K562 (cell line): Measurements from ENCODE around the gene MOCOS. TPM values are rescaled to one million over a fixed set of nuclear protein-coding genes. Genes with fewer than 3 reads are reported as not detected.

Source experiments
- BHLHE40 ChIP-seq: IDR thresholded peaks from 2 replicates; pipeline ENCODE4 v1.6.1; 2011; ENCODE audit warnings: low read length, improper control_type of control experiment
- CREB1 ChIP-seq, 2 experiments: sonication (generic) in 1 of 2; formaldehyde crosslinking in 1 of 2; IDR thresholded peaks; 2 replicates each; pipeline versions ENCODE4 v1.6.1 to v1.8.0; 2012 to 2022; ENCODE audit warnings: inconsistent platforms in 1 of 2, mild to moderate bottlenecking in 1 of 2, missing genetic modification reagents in 1 of 2, moderate library complexity in 1 of 2
- DNMT1 ChIP-seq: fragments of 450-650 bp; IDR thresholded peaks from 2 replicates; pipeline ENCODE4 v1.6.1; 2016; ENCODE audit warnings: antibody characterized with exemption, mild to moderate bottlenecking
- ESRRB ChIP-seq: fragments of 250-450 bp; sonication (Bioruptor Pico); IDR thresholded peaks from 2 replicates; pipeline ENCODE4 v1.5.0; 2020; ENCODE audit warnings: mild to moderate bottlenecking, moderate library complexity, borderline replicate concordance
- NBN ChIP-seq: fragments of 450-650 bp; IDR thresholded peaks from 2 replicates; pipeline ENCODE4 v1.6.1; 2016; ENCODE audit warnings: low read depth, mild to moderate bottlenecking
- RFX5 ChIP-seq: IDR thresholded peaks from 2 replicates; pipeline ENCODE4 v1.6.1; 2011; ENCODE audit warnings: low read depth, mild to moderate bottlenecking, improper control_type of control experiment, low read length
- RNF219 ChIP-seq: fragments of 250-450 bp; sonication (Bioruptor Pico); IDR thresholded peaks from 2 replicates; pipeline ENCODE4 v1.5.0; 2022; ENCODE audit warnings: mild to moderate bottlenecking
- SAP30 ChIP-seq: fragments of 200-600 bp; sonication (generic); IDR thresholded peaks from 2 replicates; pipeline ENCODE4 v1.6.1; 2012; ENCODE audit warnings: borderline replicate concordance, low read depth, mild to moderate bottlenecking, moderate library complexity, low read length, control low read depth, inconsistent platforms; ENCODE audit not compliant: insufficient read depth, poor library complexity, severe bottlenecking
- ZBTB26 ChIP-seq: fragments of 450-650 bp; formaldehyde crosslinking; IDR thresholded peaks from 2 replicates; pipeline ENCODE4 v1.4.0; 2022; ENCODE audit warnings: missing genetic modification characterization
- ZNF232 ChIP-seq: sonication (generic); formaldehyde crosslinking; IDR thresholded peaks from 2 replicates; pipeline ENCODE4 v1.8.0; 2022; ENCODE audit warnings: mild to moderate bottlenecking, missing genetic modification reagents
- ZNF384 ChIP-seq: IDR thresholded peaks from 2 replicates; pipeline ENCODE4 v1.6.1; 2012; ENCODE audit warnings: low read depth, low read length, improper control_type of control experiment
- ZNF668 ChIP-seq: fragments of 250-450 bp; sonication (Bioruptor Pico); IDR thresholded peaks from 2 replicates; pipeline ENCODE4 v1.8.0; 2022; ENCODE audit warnings: mild to moderate bottlenecking, inconsistent platforms
- ZNF764 ChIP-seq: fragments of 250-450 bp; sonication (Bioruptor Pico); IDR thresholded peaks from 2 replicates; pipeline ENCODE4 v1.4.0; 2020; ENCODE audit warnings: low read depth, mild to moderate bottlenecking, moderate library complexity
- ZNF766 ChIP-seq: fragments of 200-800 bp; sonication (Bioruptor generic); conservative IDR thresholded peaks from 2 replicates; pipeline ENCODE4 v1.6.1; 2016; ENCODE audit warnings: missing genetic modification characterization, missing compliant biosample characterization
- ZNF785 ChIP-seq: fragments of 250-450 bp; sonication (Bioruptor Pico); IDR thresholded peaks from 2 replicates; pipeline ENCODE4 v1.4.0; 2020; ENCODE audit warnings: mild to moderate bottlenecking
- ZNF79 ChIP-seq: fragments of 250-450 bp; sonication (Bioruptor Pico); IDR thresholded peaks from 2 replicates; pipeline ENCODE4 v1.4.0; 2020; ENCODE audit warnings: low read depth, mild to moderate bottlenecking, moderate library complexity
- polyA plus RNA-seq, 8 experiments: library from polyadenylated mRNA; depleted of rRNA in 4 of 8; stranded (reverse) in 5 of 8; unstranded in 3 of 8; fragments of >200 nt; fragmentation: Nextera tagmentation in 2 of 8; fragmentation: Illumina TruSeq in 1 of 8; extraction: Ambion mirVana in 2 of 8; extraction: Trizol in 1 of 8; gene quantifications; 2 replicates each; pipeline versions ENCODE4 v1.2.1 to v1.2.3, GENCODE V29; 2011 to 2014; ENCODE audit warnings: inconsistent platforms in 1 of 8, missing spikeins in 1 of 8
- total RNA-seq, 7 experiments: library from RNA; depleted of rRNA in 6 of 7; stranded (reverse); fragments of >200 nt in 6 of 7; fragmentation: Illumina TruSeq in 2 of 7; extraction: Trizol in 2 of 7; gene quantifications; 2 replicates each; pipeline versions ENCODE4 v1.2.1 to v1.2.3, GENCODE V29; 2011 to 2021; ENCODE audit warnings: low replicate concordance in 1 of 7
- TF ChIP-seq, protein P1 (sequence below): fragments of 250-450 bp; sonication (Bioruptor Pico); IDR thresholded peaks from 2 replicates; pipeline ENCODE4 v1.8.0; 2021; ENCODE audit warnings: borderline replicate concordance, mild to moderate bottlenecking, moderate library complexity; ENCODE audit not compliant: poor library complexity, severe bottlenecking
- TF ChIP-seq, protein P2 (sequence below): sonication (generic); formaldehyde crosslinking; IDR thresholded peaks from 2 replicates; pipeline ENCODE4 v1.8.1; 2023; ENCODE audit warnings: missing genetic modification reagents, mild to moderate bottlenecking, borderline replicate concordance

MOCOS gene
- total and polyA plus RNA-seq, 9 of the 15 experiments (the other 6 are each of a cell fraction or from before 2014, with no cell fraction given): 4.5 to 12.4 (median 9.1) TPM

- TF ChIP-seq RNF219 (CRISPR knock-in tag) (no peak), ZNF79 (no peak), CREB1 (IDR thresholded peaks at IDR 0.05) (0 out of 2 replicates have a peak, but pooled peaks have one; percentile 22), CREB1 (CRISPR knock-in tag; IDR thresholded peaks at IDR 0.05) (no peak), ZNF668 (CRISPR knock-in tag) (no peak), ZNF764 (no peak), NBN (no peak), DNMT1 (no peak), ESRRB (CRISPR knock-in tag) (no peak), ZNF766 (CRISPR knock-in tag) (peak; percentile 82), ZNF232 (no peak), RFX5 (no peak), BHLHE40 (no peak), ZBTB26 (CRISPR knock-in tag) (no peak), ZNF785 (no peak), ZNF384 (no peak), SAP30 (no peak)
- TF ChIP-seq, protein P1, sequence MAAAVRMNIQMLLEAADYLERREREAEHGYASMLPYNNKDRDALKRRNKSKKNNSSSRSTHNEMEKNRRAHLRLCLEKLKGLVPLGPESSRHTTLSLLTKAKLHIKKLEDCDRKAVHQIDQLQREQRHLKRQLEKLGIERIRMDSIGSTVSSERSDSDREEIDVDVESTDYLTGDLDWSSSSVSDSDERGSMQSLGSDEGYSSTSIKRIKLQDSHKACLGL: no peak
- TF ChIP-seq, protein P2, sequence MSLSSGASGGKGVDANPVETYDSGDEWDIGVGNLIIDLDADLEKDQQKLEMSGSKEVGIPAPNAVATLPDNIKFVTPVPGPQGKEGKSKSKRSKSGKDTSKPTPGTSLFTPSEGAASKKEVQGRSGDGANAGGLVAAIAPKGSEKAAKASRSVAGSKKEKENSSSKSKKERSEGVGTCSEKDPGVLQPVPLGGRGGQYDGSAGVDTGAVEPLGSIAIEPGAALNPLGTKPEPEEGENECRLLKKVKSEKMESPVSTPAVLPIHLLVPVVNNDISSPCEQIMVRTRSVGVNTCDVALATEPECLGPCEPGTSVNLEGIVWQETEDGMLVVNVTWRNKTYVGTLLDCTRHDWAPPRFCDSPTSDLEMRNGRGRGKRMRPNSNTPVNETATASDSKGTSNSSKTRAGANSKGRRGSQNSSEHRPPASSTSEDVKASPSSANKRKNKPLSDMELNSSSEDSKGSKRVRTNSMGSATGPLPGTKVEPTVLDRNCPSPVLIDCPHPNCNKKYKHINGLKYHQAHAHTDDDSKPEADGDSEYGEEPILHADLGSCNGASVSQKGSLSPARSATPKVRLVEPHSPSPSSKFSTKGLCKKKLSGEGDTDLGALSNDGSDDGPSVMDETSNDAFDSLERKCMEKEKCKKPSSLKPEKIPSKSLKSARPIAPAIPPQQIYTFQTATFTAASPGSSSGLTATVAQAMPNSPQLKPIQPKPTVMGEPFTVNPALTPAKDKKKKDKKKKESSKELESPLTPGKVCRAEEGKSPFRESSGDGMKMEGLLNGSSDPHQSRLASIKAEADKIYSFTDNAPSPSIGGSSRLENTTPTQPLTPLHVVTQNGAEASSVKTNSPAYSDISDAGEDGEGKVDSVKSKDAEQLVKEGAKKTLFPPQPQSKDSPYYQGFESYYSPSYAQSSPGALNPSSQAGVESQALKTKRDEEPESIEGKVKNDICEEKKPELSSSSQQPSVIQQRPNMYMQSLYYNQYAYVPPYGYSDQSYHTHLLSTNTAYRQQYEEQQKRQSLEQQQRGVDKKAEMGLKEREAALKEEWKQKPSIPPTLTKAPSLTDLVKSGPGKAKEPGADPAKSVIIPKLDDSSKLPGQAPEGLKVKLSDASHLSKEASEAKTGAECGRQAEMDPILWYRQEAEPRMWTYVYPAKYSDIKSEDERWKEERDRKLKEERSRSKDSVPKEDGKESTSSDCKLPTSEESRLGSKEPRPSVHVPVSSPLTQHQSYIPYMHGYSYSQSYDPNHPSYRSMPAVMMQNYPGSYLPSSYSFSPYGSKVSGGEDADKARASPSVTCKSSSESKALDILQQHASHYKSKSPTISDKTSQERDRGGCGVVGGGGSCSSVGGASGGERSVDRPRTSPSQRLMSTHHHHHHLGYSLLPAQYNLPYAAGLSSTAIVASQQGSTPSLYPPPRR (CRISPR knock-in tag): no peak
Measured at GRCh38 chr18:36200354-36200771, 13.1 kb downstream of the MOCOS start (continued).
